Measurements from ENCODE around the gene HECA. TPM values are rescaled to one million over a fixed set of nuclear protein-coding genes. Genes with fewer than 3 reads are reported as not detected.
"Not testable (repeated sequence)": the region's sequence is repeated elsewhere in the genome, so short reads cannot be mapped to it uniquely, and the experiment has no call there.

The HECA gene
- total RNA-seq, 1 donor from 2014 or later, result 33.6 TPM

- Mint-ChIP-seq H3K27me3 (ENCODE audit: low read depth) (no peaks in the 10 kb centered on the region), H3K4me3 (ENCODE audit: low read depth) (no peak overlapping the region), H3K36me3 (ENCODE audit: low read depth) (peaks cover 26% of the 10 kb centered on the region), H3K9me3 (no peaks in the 10 kb centered on the region), H3K27ac (peak overlapping the region; percentile 46), H3K4me1 (ENCODE audit: low read depth) (peaks cover 65% of the 10 kb centered on the region)
- no peak for DNase-seq (ENCODE audit: low spot score)
- intact Hi-C loops (cut with micrococcal nuclease), result loop anchor here (1.0 kb wide), 1 partner anchor 9 kb away; no protein-coding TSS in a partner anchor
Measured at GRCh38 chr6:139154881-139155547, 20.1 kb downstream of the HECA start.

GRCh38 chr6:139156102-139156501 is 21.2 kb downstream of the HECA start:
- Mint-ChIP-seq H3K9me3 (no peaks in the 10 kb centered on the region), H3K27ac (peak overlapping the region; percentile 1), H3K36me3 (ENCODE audit: low read depth) (peaks cover 26% of the 10 kb centered on the region), H3K27me3 (ENCODE audit: low read depth) (no peaks in the 10 kb centered on the region), H3K4me3 (ENCODE audit: low read depth) (no peak overlapping the region), H3K4me1 (ENCODE audit: low read depth) (peaks cover 67% of the 10 kb centered on the region)
- intact Hi-C loops (cut with micrococcal nuclease), result no loop called here
- DNase-seq (ENCODE audit: low spot score), result no peak

DNA sequence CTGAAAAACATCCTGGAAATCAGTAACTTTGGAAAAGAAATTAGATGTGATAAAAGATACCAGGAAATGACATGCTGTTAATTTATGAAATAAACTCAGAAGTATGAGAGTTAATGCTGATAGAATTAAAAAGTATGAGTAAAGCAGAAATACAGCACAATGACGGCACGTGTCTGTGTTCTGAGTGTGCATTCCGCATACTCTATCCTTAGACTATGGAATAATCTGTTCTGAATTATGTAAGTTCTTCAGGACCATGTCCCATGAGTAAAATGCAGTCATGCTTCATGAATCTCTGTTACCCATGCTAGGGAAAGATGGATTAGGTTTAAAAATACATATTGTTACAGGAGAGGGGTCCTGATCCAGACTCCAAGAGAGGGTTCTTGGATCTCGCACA is 21.7 kb downstream of the HECA start:
- H3K4me3 Mint-ChIP-seq (ENCODE audit: low read depth), result no peak overlapping the region
- peaks cover 26% of the 10 kb centered on the region for H3K36me3 Mint-ChIP-seq (ENCODE audit: low read depth)
- intact Hi-C loops (cut with micrococcal nuclease), result no loop called here
- H3K9me3 Mint-ChIP-seq, result no peaks in the 10 kb centered on the region
- DNase-seq (ENCODE audit: low spot score), result no peak
- peak overlapping the region; percentile 1 for H3K27ac Mint-ChIP-seq
- no peaks in the 10 kb centered on the region for H3K27me3 Mint-ChIP-seq (ENCODE audit: low read depth)
- H3K4me1 Mint-ChIP-seq (ENCODE audit: low read depth), result peaks cover 67% of the 10 kb centered on the region

DNA sequence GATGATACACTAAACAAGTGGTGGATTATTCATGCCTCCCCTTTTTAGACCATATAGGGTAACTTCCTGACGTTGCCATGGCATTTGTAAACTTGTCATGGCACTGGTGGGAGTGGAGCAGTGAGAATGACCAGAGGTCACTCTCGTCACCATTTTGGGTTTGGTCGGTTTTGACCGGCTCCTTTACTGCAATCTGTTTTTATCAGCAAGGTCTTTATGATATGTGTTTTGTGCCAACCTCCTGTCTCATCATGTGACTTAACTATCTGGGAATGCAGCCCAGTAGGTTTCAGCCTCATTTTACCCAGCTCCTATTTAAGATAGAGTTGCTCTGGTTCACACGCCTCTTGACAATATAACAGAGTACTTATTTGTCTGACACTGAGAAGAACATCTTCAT is 22.2 kb downstream of the HECA start:
- DNase-seq (ENCODE audit: low spot score); intact Hi-C loops (cut with micrococcal nuclease); H3K4me3 Mint-ChIP-seq (ENCODE audit: low read depth); H3K27me3 Mint-ChIP-seq (ENCODE audit: low read depth); H3K9me3 Mint-ChIP-seq: not testable (repeated sequence)
- peaks cover 67% of the 10 kb centered on the region for H3K4me1 Mint-ChIP-seq (ENCODE audit: low read depth)
- H3K36me3 Mint-ChIP-seq (ENCODE audit: low read depth), result peaks cover 28% of the 10 kb centered on the region
- peak overlapping the region; percentile 72 for H3K27ac Mint-ChIP-seq

DNA sequence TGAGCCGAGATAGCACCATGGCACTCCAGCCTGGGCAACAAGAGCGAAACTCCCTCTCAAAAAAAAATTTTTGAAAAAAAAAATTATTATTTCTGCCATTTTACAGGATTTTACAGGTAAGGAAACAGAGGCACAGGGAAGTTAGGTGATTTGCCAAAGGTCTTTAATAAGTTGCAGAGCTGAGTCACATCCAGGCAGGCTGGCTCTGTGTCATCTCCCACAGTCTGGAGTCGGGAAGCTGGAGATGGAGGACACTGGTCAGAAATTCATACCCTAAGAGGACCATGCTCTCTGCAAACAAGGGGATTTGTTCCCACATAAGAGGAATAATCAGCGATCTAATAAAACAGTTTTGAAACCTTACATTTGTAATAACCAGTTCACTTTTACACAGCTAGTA is 24.1 kb downstream of the HECA start:
- H3K27me3 Mint-ChIP-seq (ENCODE audit: low read depth), result no peaks in the 10 kb centered on the region
- H3K27ac Mint-ChIP-seq, result peak overlapping the region; percentile 12
- H3K9me3 Mint-ChIP-seq, result no peaks in the 10 kb centered on the region
- H3K4me3 Mint-ChIP-seq (ENCODE audit: low read depth), result no peak overlapping the region
- H3K4me1 Mint-ChIP-seq (ENCODE audit: low read depth), result peaks cover 70% of the 10 kb centered on the region
- intact Hi-C loops (cut with micrococcal nuclease), result no loop called here
- peaks cover 38% of the 10 kb centered on the region for H3K36me3 Mint-ChIP-seq (ENCODE audit: low read depth)
- DNase-seq (ENCODE audit: low spot score), result no peak

- H3K4me1 Mint-ChIP-seq (ENCODE audit: low read depth), result peaks cover 67% of the 10 kb centered on the region
- peak overlapping the region; percentile 65 for H3K4me3 Mint-ChIP-seq (ENCODE audit: low read depth)
- H3K36me3 Mint-ChIP-seq (ENCODE audit: low read depth), result peaks cover 38% of the 10 kb centered on the region
- DNase-seq (ENCODE audit: low spot score), result peak; percentile 64
- no peaks in the 10 kb centered on the region for H3K27me3 Mint-ChIP-seq (ENCODE audit: low read depth)
- H3K27ac Mint-ChIP-seq, result peak overlapping the region; percentile 99
- intact Hi-C loops (cut with micrococcal nuclease), result loop anchor here (1.0 to 5.0 kb wide), 8 partner anchors 9 to 344 kb away; partner anchors contain the start of genes REPS1 and TXLNB
- no peaks in the 10 kb centered on the region for H3K9me3 Mint-ChIP-seq
Measured at GRCh38 chr6:139161169-139161568, 26.3 kb downstream of the HECA start.

DNA sequence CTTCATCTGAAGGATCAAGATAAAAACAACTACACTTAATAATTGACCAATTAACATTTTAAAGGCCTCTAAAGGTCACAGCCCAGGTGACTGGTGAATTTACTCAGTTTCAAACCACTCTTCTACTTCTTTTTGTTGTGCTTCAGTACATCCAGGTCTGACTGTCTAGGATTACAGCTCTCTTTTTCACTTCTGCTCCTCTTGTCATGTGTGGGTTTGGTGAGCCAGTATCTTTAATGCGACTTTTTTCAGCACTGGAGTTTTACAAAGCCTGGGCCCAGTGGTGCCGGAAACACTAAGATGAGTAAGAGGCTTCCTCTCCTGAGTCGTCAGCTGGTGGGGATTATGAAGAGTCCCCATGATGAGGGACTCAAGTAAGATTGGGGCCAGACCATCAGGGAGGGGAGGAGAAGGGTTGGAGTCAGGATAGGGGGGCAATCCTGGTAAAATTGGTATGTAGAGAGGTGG is 27.0 kb downstream of the HECA start:
- Mint-ChIP-seq H3K36me3 (ENCODE audit: low read depth) (peaks cover 36% of the 10 kb centered on the region), H3K4me3 (ENCODE audit: low read depth) (peak overlapping the region; percentile 65), H3K27ac (peak overlapping the region; percentile 99), H3K27me3 (ENCODE audit: low read depth) (no peaks in the 10 kb centered on the region), H3K9me3 (no peaks in the 10 kb centered on the region), H3K4me1 (ENCODE audit: low read depth) (peaks cover 61% of the 10 kb centered on the region)
- intact Hi-C loops (cut with micrococcal nuclease), result loop anchor here (1.0 to 5.0 kb wide), 9 partner anchors 9 to 345 kb away; partner anchors contain the start of genes REPS1 and TXLNB
- peak; percentile 65 for DNase-seq (ENCODE audit: low spot score)

GRCh38 chr6:139164001-139164400 is 29.1 kb downstream of the HECA start:
- no peak for DNase-seq (ENCODE audit: low spot score)
- H3K4me1 Mint-ChIP-seq (ENCODE audit: low read depth), result peaks cover 64% of the 10 kb centered on the region
- no peaks in the 10 kb centered on the region for H3K9me3 Mint-ChIP-seq
- H3K4me3 Mint-ChIP-seq (ENCODE audit: low read depth), result no peak overlapping the region
- intact Hi-C loops (cut with micrococcal nuclease), result loop anchor here (5.0 kb wide), 3 partner anchors 177 to 347 kb away; partner anchors contain the start of gene REPS1
- H3K36me3 Mint-ChIP-seq (ENCODE audit: low read depth), result peaks cover 44% of the 10 kb centered on the region
- H3K27ac Mint-ChIP-seq, result peak overlapping the region; percentile 74
- H3K27me3 Mint-ChIP-seq (ENCODE audit: low read depth), result no peaks in the 10 kb centered on the region

GRCh38 chr6:139165324-139165723 is 30.4 kb downstream of the HECA start:
- H3K27ac Mint-ChIP-seq, result peak overlapping the region; percentile 40
- H3K36me3 Mint-ChIP-seq (ENCODE audit: low read depth), result peaks cover 57% of the 10 kb centered on the region
- H3K4me1 Mint-ChIP-seq (ENCODE audit: low read depth), result peaks cover 63% of the 10 kb centered on the region
- no peaks in the 10 kb centered on the region for H3K27me3 Mint-ChIP-seq (ENCODE audit: low read depth)
- H3K4me3 Mint-ChIP-seq (ENCODE audit: low read depth), result no peak overlapping the region
- no peak for DNase-seq (ENCODE audit: low spot score)
- no peaks in the 10 kb centered on the region for H3K9me3 Mint-ChIP-seq
- intact Hi-C loops (cut with micrococcal nuclease), result no loop called here

DNA sequence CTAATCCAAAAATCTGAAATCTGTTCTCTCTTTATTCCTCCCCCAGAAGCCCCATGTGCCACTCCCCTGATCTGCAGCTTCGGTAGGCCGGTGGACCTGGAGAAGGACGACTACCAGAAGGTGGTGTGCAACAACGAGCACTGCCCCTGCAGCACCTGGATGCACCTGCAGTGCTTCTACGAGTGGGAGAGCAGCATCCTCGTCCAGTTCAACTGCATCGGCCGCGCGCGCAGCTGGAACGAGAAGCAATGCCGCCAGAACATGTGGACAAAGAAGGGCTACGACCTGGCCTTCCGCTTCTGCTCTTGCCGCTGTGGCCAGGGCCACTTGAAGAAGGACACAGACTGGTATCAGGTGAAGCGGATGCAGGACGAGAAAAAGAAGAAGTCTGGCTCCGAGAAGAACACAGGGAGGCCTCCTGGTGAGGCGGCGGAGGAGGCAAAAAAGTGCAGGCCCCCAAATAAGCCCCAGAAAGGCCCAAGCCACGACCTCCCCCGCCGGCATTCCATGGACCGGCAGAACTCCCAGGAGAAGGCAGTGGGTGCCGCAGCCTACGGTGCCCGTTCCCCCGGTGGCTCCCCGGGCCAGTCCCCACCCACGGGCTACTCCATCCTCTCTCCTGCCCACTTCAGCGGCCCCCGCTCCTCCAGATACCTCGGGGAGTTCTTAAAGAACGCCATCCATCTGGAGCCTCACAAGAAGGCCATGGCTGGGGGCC is 31.5 kb downstream of the HECA start:
- H3K36me3 Mint-ChIP-seq (ENCODE audit: low read depth), result peaks cover 68% of the 10 kb centered on the region
- peaks cover 63% of the 10 kb centered on the region for H3K4me1 Mint-ChIP-seq (ENCODE audit: low read depth)
- no peak overlapping the region for H3K27ac Mint-ChIP-seq

GRCh38 chr6:139166956-139167313 is 32.1 kb downstream of the HECA start:
- Mint-ChIP-seq H3K27me3 (ENCODE audit: low read depth) (no peaks in the 10 kb centered on the region), H3K27ac (no peak overlapping the region), H3K4me3 (ENCODE audit: low read depth) (no peak overlapping the region), H3K36me3 (ENCODE audit: low read depth) (peaks cover 70% of the 10 kb centered on the region), H3K9me3 (no peaks in the 10 kb centered on the region), H3K4me1 (ENCODE audit: low read depth) (peaks cover 60% of the 10 kb centered on the region)
- intact Hi-C loops (cut with micrococcal nuclease), result no loop called here
- no peak for DNase-seq (ENCODE audit: low spot score)

More for the DNA sequence above, 31.5 kb downstream of the HECA start:
- Mint-ChIP-seq H3K9me3 (no peaks in the 10 kb centered on the region), H3K4me3 (ENCODE audit: low read depth) (no peak overlapping the region), H3K27me3 (ENCODE audit: low read depth) (no peaks in the 10 kb centered on the region)
- intact Hi-C loops (cut with micrococcal nuclease), result no loop called here
- DNase-seq (ENCODE audit: low spot score), result no peak

GRCh38 chr6:139172151-139172550 is 37.3 kb downstream of the HECA start:
- DNase-seq (ENCODE audit: low spot score), result no peak
- Mint-ChIP-seq H3K4me1 (ENCODE audit: low read depth) (peaks cover 70% of the 10 kb centered on the region), H3K27ac (peak overlapping the region; percentile 47), H3K9me3 (no peaks in the 10 kb centered on the region), H3K4me3 (ENCODE audit: low read depth) (no peak overlapping the region), H3K27me3 (ENCODE audit: low read depth) (no peaks in the 10 kb centered on the region), H3K36me3 (ENCODE audit: low read depth) (peaks cover 85% of the 10 kb centered on the region)
- intact Hi-C loops (cut with micrococcal nuclease), result loop anchor here (2.0 kb wide), 3 partner anchors 19 to 47 kb away; no protein-coding TSS in a partner anchor

DNA sequence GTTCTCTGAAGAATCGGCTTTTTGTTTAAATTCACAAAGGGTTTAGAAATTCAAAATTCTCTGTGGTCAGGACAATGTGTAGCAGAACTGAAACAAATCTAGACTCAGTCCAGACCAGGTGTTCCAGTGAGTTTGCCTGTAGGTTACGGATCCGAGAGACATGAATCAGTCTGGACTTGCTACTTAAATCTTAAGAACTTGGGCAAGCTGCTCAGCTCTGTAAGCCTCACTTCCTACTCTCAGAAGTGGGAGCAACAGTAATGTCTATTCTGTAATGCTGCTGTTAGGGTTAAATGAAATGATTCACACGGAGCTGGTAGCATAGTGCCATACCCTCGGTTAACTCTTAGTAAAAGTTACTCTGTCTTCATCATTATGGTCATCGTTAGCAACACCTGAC is 37.7 kb downstream of the HECA start:
- peaks cover 71% of the 10 kb centered on the region for H3K4me1 Mint-ChIP-seq (ENCODE audit: low read depth)
- no peak overlapping the region for H3K4me3 Mint-ChIP-seq (ENCODE audit: low read depth)
- intact Hi-C loops (cut with micrococcal nuclease), result loop anchor here (2.0 kb wide), 3 partner anchors 20 to 48 kb away; no protein-coding TSS in a partner anchor
- peaks cover 85% of the 10 kb centered on the region for H3K36me3 Mint-ChIP-seq (ENCODE audit: low read depth)
- no peak for DNase-seq (ENCODE audit: low spot score)
- H3K27me3 Mint-ChIP-seq (ENCODE audit: low read depth), result no peaks in the 10 kb centered on the region
- H3K27ac Mint-ChIP-seq, result peak overlapping the region; percentile 47
- H3K9me3 Mint-ChIP-seq, result no peaks in the 10 kb centered on the region
